ENCODE data around the gene CDCA5.

The CDCA5 gene

GRCh38 chr11:65087216-65087615 lies 3.4 kb upstream of the CDCA5 start:
- Mint-ChIP-seq H3K9me3 (no peaks in the 10 kb centered on the region), H3K27me3 (no peaks in the 10 kb centered on the region), H3K4me1 (peaks cover 29% of the 10 kb centered on the region), H3K27ac (ENCODE audit: low read depth) (no peak overlapping the region), H3K4me3 (no peak overlapping the region), H3K36me3 (ENCODE audit: insufficient read depth) (peaks cover 25% of the 10 kb centered on the region)
- ATAC-seq (replicated peaks; ENCODE audit: extremely low read depth, poor library complexity, severe bottlenecking) (no peak), DNase-seq (ENCODE audit: low spot score in 2 of 2) (no peak)

DNA sequence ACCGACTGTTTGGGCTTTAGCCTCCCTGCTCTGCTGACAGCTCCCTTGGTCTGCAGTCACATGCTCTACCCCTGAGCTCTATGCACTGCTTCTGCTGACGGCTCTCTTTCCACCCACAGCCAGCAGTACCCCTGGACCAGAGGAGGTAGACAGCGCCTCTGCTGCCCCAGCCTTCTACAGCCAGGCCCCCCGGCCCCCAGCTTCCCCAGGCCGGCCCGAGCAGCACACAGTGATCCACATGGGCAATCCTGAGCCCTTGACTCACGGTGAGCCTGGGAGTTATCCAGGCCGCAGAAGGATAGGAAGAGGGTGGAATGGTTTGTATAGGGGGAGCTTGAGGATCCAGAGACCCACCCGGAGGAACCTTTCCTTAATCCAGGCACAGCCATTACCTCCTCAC lies 3.0 kb upstream of the CDCA5 start:
- no peak for DNase-seq (ENCODE audit: low spot score in 2 of 2)
- Mint-ChIP-seq H3K9me3 (no peaks in the 10 kb centered on the region), H3K36me3 (ENCODE audit: insufficient read depth) (peaks cover 25% of the 10 kb centered on the region), H3K27ac (ENCODE audit: low read depth) (no peak overlapping the region), H3K4me1 (peaks cover 29% of the 10 kb centered on the region), H3K4me3 (no peak overlapping the region), H3K27me3 (no peaks in the 10 kb centered on the region)
- ATAC-seq (replicated peaks; ENCODE audit: extremely low read depth, poor library complexity, severe bottlenecking) = no peak

DNA sequence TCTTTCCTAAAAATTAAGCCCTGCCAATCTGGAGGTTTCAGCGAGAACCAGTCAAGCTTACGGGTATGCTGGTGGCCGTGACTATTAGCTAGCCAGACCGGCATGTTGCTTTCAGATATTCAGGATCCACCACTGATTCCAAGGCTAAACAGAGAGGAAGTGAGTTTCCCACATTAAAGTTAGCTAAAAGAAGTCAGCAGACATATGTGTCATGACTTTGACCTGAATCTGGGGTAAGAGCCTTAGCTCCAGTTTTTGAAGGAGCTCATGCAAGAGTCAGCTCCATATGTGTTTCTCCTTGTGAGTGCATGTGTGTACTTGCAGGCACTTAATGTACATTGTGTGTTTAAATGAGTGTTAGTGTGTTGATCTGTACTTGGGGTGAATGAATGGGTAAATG lies 1.6 kb upstream of the CDCA5 start:
- H3K27ac Mint-ChIP-seq (ENCODE audit: low read depth) = no peak overlapping the region
- peaks cover 29% of the 10 kb centered on the region for H3K4me1 Mint-ChIP-seq
- peak overlapping the region; percentile 98 for H3K4me3 Mint-ChIP-seq
- no peaks in the 10 kb centered on the region for H3K27me3 Mint-ChIP-seq
- no peak for ATAC-seq (replicated peaks; ENCODE audit: extremely low read depth, poor library complexity, severe bottlenecking)
- no peaks in the 10 kb centered on the region for H3K9me3 Mint-ChIP-seq
- peaks cover 27% of the 10 kb centered on the region for H3K36me3 Mint-ChIP-seq (ENCODE audit: insufficient read depth)
- no peak for DNase-seq (ENCODE audit: low spot score in 2 of 2)

DNA sequence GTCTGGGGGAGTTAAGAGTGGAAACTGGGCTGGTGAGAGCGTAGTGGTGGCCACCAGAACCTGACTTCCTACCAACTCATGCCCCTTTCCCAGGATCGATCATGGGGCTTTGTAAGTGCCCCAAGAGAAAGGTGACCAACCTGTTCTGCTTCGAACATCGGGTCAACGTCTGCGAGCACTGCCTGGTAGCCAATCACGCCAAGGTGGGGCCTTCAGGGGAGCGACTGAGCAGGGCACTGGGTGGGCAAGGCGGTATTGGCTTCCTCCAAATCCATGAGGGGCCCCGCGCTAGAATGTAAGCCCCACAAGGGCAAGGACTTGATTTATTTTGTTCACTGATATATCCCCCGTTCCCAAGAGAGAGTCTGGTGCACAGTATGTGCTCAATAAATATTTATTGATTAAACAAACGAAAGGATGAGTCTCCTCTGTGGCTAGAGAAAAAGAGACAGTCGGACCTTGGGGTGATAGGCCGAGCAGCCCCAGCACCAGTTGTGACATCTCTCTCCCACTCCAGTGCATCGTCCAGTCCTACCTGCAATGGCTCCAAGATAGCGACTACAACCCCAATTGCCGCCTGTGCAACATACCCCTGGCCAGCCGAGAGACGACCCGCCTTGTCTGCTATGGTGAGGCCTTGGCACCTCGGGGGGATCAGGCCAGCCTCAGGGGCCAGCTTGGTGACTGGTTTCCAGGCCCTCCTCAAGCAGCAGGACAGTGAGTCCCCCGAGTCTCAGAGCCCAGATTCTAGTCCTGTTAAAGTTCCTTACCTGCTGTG lies 947 bp upstream of the CDCA5 start:
- Mint-ChIP-seq H3K4me1 (peaks cover 29% of the 10 kb centered on the region), H3K4me3 (peak overlapping the region; percentile 98), H3K9me3 (no peaks in the 10 kb centered on the region), H3K27me3 (no peaks in the 10 kb centered on the region), H3K27ac (ENCODE audit: low read depth) (peak overlapping the region; percentile 99), H3K36me3 (ENCODE audit: insufficient read depth) (peaks cover 27% of the 10 kb centered on the region)
- no peak for ATAC-seq (replicated peaks; ENCODE audit: extremely low read depth, poor library complexity, severe bottlenecking)
- no peak for DNase-seq (ENCODE audit: low spot score in 2 of 2)

DNA sequence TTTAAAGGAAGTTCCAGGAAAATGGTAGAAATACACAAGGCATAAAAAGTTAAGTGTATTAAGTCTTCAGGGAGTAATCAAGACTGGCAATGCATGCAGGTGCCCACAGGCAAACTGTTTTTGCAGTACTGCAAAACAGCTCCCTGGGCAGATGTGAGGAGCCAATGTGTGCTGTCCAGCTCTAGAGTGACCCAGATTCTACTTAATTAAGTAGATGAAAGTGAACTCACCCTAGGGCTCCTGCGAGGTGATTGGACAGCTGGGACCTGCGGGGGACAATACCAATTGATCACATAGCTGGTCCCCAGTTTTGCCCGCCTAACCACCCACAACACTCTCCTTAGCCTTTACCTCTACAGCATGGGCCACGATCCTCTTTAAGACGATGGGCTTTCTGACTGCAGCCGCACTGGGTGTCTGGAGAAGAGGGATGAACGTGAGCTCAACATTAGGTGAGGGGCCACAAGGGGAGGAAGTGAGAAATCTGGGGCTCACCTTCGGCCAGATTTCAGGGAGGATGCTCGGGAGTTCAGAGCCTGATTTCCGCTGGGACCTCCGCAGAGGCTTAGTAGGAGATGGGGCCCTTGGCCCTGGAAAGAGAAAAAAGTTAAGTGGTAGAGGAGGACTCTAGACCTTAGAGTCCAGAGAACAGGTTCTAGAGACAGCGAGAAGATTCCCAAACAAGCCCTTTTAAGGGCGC lies 556 bp downstream of the CDCA5 start:
- H3K27me3 Mint-ChIP-seq = no peaks in the 10 kb centered on the region
- DNase-seq (ENCODE audit: low spot score in 2 of 2) (no peak), ATAC-seq (replicated peaks; ENCODE audit: extremely low read depth, poor library complexity, severe bottlenecking) (no peak)
- peak overlapping the region; percentile 99 for H3K27ac Mint-ChIP-seq (ENCODE audit: low read depth)
- H3K4me1 Mint-ChIP-seq = peaks cover 33% of the 10 kb centered on the region
- H3K4me3 Mint-ChIP-seq = peak overlapping the region; percentile 98
- H3K9me3 Mint-ChIP-seq = no peaks in the 10 kb centered on the region
- peaks cover 29% of the 10 kb centered on the region for H3K36me3 Mint-ChIP-seq (ENCODE audit: insufficient read depth)

DNA sequence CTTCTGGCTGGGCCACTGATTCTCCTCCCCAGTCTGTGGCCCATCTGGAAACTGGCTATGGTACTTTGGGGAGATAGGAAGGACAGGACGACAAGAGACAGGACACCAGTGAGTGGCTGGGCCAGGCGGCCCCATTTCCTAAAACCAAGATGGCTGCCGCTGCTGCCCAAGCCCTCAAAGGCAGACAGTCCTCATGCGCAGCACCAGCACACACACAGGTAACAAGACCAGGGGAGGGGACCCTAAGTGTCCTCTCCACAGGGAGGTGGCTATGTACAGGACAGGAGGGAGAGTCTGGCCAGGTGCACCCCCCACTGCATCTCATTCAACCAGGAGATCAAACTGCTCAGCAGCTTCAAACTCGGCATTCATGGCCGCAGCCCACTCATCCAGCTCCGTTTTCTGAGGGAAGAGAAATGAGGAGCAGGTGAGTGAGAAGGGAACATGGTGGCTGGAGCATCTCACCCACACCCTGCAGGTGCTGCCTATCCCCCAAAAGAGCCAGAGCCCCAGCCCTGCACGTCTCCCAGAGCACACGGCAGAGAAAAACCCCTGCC lies 5.0 kb downstream of the CDCA5 start:
- Mint-ChIP-seq H3K4me3 (no peak overlapping the region), H3K27ac (ENCODE audit: low read depth) (peak overlapping the region; percentile 75), H3K4me1 (peaks cover 20% of the 10 kb centered on the region), H3K36me3 (ENCODE audit: insufficient read depth) (peaks cover 17% of the 10 kb centered on the region), H3K27me3 (no peaks in the 10 kb centered on the region), H3K9me3 (no peaks in the 10 kb centered on the region)
- DNase-seq (ENCODE audit: low spot score in 2 of 2) = no peak
- ATAC-seq (replicated peaks; ENCODE audit: extremely low read depth, poor library complexity, severe bottlenecking) = no peak

DNA sequence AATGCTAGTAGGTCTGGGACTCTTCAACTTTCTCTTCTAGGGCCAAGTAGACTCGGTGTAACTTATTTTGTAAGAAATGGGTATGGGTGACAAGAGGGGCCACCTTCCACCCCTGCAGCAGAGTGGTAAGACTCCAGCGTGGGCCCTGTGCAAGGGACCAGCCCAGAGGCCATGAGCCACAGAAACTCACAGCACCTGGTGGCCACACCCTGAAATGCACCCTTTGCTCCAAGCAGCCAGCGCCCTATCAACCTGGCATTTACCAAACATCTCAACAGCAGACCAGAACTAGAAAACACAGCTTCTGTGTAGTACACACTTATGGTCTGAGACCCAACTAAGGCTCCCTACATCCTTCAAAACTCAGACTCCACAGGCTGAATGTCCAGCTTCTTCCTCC lies 5.7 kb downstream of the CDCA5 start:
- Mint-ChIP-seq H3K4me1 (peaks cover 13% of the 10 kb centered on the region), H3K9me3 (no peaks in the 10 kb centered on the region), H3K27me3 (no peaks in the 10 kb centered on the region), H3K4me3 (no peak overlapping the region), H3K36me3 (ENCODE audit: insufficient read depth) (peaks cover 10% of the 10 kb centered on the region), H3K27ac (ENCODE audit: low read depth) (peak overlapping the region; percentile 75)
- DNase-seq (ENCODE audit: low spot score in 2 of 2) = peak; percentile 50 to 69
- ATAC-seq (replicated peaks; ENCODE audit: extremely low read depth, poor library complexity, severe bottlenecking) = peak; percentile 81

DNA sequence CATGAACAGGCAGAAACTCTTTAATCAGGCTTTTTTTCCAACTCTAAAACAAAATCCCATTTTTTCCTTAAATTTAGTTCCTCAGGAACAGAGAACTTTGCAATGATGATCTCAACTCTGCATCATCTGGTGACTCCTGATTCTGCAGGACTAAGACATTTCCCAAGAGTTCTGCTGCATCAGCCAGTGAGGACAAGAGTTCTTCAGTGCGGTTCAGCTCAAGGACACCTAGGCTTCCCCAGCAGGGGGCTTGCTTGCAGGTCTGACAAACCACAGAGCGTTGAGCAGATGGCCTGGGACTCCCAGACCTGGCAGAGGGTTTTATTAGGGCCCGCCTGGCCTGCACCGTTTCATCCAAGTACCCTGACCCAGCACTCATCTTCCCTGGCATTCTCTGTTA lies 6.4 kb downstream of the CDCA5 start:
- Mint-ChIP-seq H3K27me3 (no peaks in the 10 kb centered on the region), H3K4me1 (peaks cover 11% of the 10 kb centered on the region), H3K4me3 (no peak overlapping the region), H3K9me3 (no peaks in the 10 kb centered on the region), H3K27ac (ENCODE audit: low read depth) (no peak overlapping the region), H3K36me3 (ENCODE audit: insufficient read depth) (peaks cover 10% of the 10 kb centered on the region)
- DNase-seq (ENCODE audit: low spot score in 2 of 2) (no peak), ATAC-seq (replicated peaks; ENCODE audit: extremely low read depth, poor library complexity, severe bottlenecking) (no peak)

GRCh38 chr11:65072631-65072966 lies 11.2 kb downstream of the CDCA5 start:
- no peak overlapping the region for H3K27ac Mint-ChIP-seq (ENCODE audit: low read depth)
- no peaks in the 10 kb centered on the region for H3K27me3 Mint-ChIP-seq
- H3K4me1 Mint-ChIP-seq = no peaks in the 10 kb centered on the region

GRCh38 chr11:65071907-65072630 lies 11.8 kb downstream of the CDCA5 start:
- H3K27ac Mint-ChIP-seq (ENCODE audit: low read depth) = no peak overlapping the region
- H3K9me3 Mint-ChIP-seq = no peaks in the 10 kb centered on the region
- no peak overlapping the region for H3K4me3 Mint-ChIP-seq
- peaks cover 4% of the 10 kb centered on the region for H3K36me3 Mint-ChIP-seq (ENCODE audit: insufficient read depth)
- no peak for ATAC-seq (replicated peaks; ENCODE audit: extremely low read depth, poor library complexity, severe bottlenecking)
- no peak for DNase-seq (ENCODE audit: low spot score in 2 of 2)
- no peaks in the 10 kb centered on the region for H3K4me1 Mint-ChIP-seq
- no peaks in the 10 kb centered on the region for H3K27me3 Mint-ChIP-seq

More at GRCh38 chr11:65072631-65072966, 11.2 kb downstream of the CDCA5 start:
- Mint-ChIP-seq H3K9me3 (no peaks in the 10 kb centered on the region), H3K4me3 (no peak overlapping the region), H3K36me3 (ENCODE audit: insufficient read depth) (peaks cover 6% of the 10 kb centered on the region)
- ATAC-seq (replicated peaks; ENCODE audit: extremely low read depth, poor library complexity, severe bottlenecking) (no peak), DNase-seq (ENCODE audit: low spot score in 2 of 2) (no peak)

GRCh38 chr11:65069217-65069616 lies 14.6 kb downstream of the CDCA5 start:
- no peak overlapping the region for H3K4me3 Mint-ChIP-seq
- ATAC-seq (replicated peaks; ENCODE audit: extremely low read depth, poor library complexity, severe bottlenecking) = no peak
- H3K4me1 Mint-ChIP-seq = no peaks in the 10 kb centered on the region
- no peaks in the 10 kb centered on the region for H3K27me3 Mint-ChIP-seq
- no peak for DNase-seq (ENCODE audit: low spot score in 2 of 2)
- H3K9me3 Mint-ChIP-seq = no peaks in the 10 kb centered on the region
- H3K36me3 Mint-ChIP-seq (ENCODE audit: insufficient read depth) = no peaks in the 10 kb centered on the region
- H3K27ac Mint-ChIP-seq (ENCODE audit: low read depth) = no peak overlapping the region

- DNase-seq (ENCODE audit: low spot score in 2 of 2) (no peak), ATAC-seq (replicated peaks; ENCODE audit: extremely low read depth, poor library complexity, severe bottlenecking) (no peak)
- H3K27ac Mint-ChIP-seq (ENCODE audit: low read depth) = no peak overlapping the region
- no peak overlapping the region for H3K4me3 Mint-ChIP-seq
- H3K4me1 Mint-ChIP-seq = no peaks in the 10 kb centered on the region
- no peaks in the 10 kb centered on the region for H3K36me3 Mint-ChIP-seq (ENCODE audit: insufficient read depth)
- no peaks in the 10 kb centered on the region for H3K27me3 Mint-ChIP-seq
- H3K9me3 Mint-ChIP-seq = no peaks in the 10 kb centered on the region
These were observed 16.4 kb downstream of the CDCA5 start for GRCh38 chr11:65067446-65067845.

All from central memory CD8-positive, alpha-beta T cell (primary cell).